Thyroid gland (tissue), 4 donors: ENCODE results near the gene CACNB4. TPM values are rescaled to one million over a fixed set of nuclear protein-coding genes. Genes with fewer than 3 reads are reported as not detected.

ENCODE experiments used
- DNase-seq, 2 donors: peaks; one replicate each; pipeline ENCODE4 v3.0.0-alpha.2; 2019
- H3K27ac ChIP-seq, 3 donors: fragments of 200-600 bp; sonication (generic); 1 replicate in 2 of 3; 2 replicates in 1 of 3; pipeline ENCODE4 v1.5.1; 2016 to 2019; ENCODE audit warnings: mild to moderate bottlenecking in 1 of 3, moderate library complexity in 1 of 3
- H3K27me3 ChIP-seq: fragments of 200-600 bp; sonication (generic); one replicate; pipeline ENCODE4 v1.5.1; 2019
- H3K36me3 ChIP-seq, 2 donors: fragments of 200-600 bp; sonication (generic); one replicate each; pipeline ENCODE4 v1.5.1; 2016 to 2019
- H3K4me1 ChIP-seq, 2 donors: fragments of 200-600 bp; sonication (generic); one replicate each; pipeline ENCODE4 v1.5.1; 2017 to 2019
- H3K4me3 ChIP-seq, 3 donors: fragments of 200-600 bp; sonication (generic); replicated peaks in 1 of 3; 1 replicate in 2 of 3; 2 replicates in 1 of 3; pipeline ENCODE4 v1.5.1; 2016; ENCODE audit warnings: mild to moderate bottlenecking in 1 of 3
- H3K9me3 ChIP-seq: fragments of 200-600 bp; sonication (generic); one replicate; pipeline ENCODE4 v1.5.1; 2017
- POLR2A ChIP-seq, 2 donors: fragments of 450-650 bp; IDR thresholded peaks; one replicate each; pipeline ENCODE4 v1.6.1; 2017; ENCODE audit warnings: antibody characterized with exemption in 2 of 2, mild to moderate bottlenecking in 2 of 2, moderate library complexity in 1 of 2
- WGBS, 2 donors: methylation state at CpG; one replicate each; pipeline ENCODE4 v1.1.5; 2017; 5-methylcytosine and 5-hydroxymethylcytosine counted together
- intact Hi-C: fragments of 100-400 bp; cut with DNase I; formaldehyde crosslinking; loops from one replicate; pipeline ENCODE4 v1.15.1; 2023
- total RNA-seq, 4 donors: library from RNA; depleted of rRNA; stranded (reverse); fragments of >200 nt; gene quantifications; one replicate each; pipeline ENCODE4 v1.2.3, GENCODE V29; 2016
- TF ChIP-seq, protein P1 (sequence below), 6 experiments: fragments of 200-600 bp in 3 of 6; fragments of 450-650 bp in 3 of 6; sonication (generic) in 3 of 6; IDR thresholded peaks; one replicate each; pipeline ENCODE4 v1.5.1; 2016 to 2019; ENCODE audit warnings: antibody characterized with exemption in 6 of 6, mild to moderate bottlenecking in 2 of 6, inconsistent platforms in 1 of 6, moderate library complexity in 1 of 6

CACNB4 gene
- total RNA-seq, 4 donors from 2014 or later = 3.0 to 3.6 (median 3.2) TPM

DNA sequence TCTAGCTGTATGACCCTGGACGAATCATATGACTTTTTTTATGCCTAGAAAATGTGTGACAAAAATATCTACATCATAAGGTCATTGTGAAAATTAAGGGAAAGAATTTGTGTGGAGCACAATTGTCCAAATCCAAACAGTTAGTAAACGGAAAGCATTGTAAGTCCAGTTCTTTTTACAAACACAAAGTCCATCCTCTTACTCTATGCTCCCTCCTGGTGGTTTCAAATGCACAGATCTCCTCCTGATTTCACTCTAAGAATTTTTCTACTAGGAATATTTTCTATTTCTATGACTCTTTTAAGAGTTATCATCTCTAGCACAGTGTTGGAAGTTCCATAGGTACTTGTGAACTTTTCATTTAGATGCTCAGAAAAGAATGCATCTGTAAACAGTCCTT lies 145.4 kb downstream of the CACNB4 start:
- DNase-seq = no peak
- intact Hi-C loops = no loop called here
- H3K27me3 ChIP-seq = no peaks in the 10 kb centered on the region
- no peaks in the 10 kb centered on the region for H3K9me3 ChIP-seq
- TF ChIP-seq POLR2A (IDR thresholded peaks at IDR 0.05) = no peak
- no peak overlapping the region for H3K4me3 ChIP-seq
- WGBS, 2 donors = 65 to 83% methylated on average over 2 of the region's 2 CpGs
- peaks cover 3 to 4% of the 10 kb centered on the region in 2 donors for H3K4me1 ChIP-seq
- no peak overlapping the region for H3K27ac ChIP-seq
- no peaks in the 10 kb centered on the region for H3K36me3 ChIP-seq

DNA sequence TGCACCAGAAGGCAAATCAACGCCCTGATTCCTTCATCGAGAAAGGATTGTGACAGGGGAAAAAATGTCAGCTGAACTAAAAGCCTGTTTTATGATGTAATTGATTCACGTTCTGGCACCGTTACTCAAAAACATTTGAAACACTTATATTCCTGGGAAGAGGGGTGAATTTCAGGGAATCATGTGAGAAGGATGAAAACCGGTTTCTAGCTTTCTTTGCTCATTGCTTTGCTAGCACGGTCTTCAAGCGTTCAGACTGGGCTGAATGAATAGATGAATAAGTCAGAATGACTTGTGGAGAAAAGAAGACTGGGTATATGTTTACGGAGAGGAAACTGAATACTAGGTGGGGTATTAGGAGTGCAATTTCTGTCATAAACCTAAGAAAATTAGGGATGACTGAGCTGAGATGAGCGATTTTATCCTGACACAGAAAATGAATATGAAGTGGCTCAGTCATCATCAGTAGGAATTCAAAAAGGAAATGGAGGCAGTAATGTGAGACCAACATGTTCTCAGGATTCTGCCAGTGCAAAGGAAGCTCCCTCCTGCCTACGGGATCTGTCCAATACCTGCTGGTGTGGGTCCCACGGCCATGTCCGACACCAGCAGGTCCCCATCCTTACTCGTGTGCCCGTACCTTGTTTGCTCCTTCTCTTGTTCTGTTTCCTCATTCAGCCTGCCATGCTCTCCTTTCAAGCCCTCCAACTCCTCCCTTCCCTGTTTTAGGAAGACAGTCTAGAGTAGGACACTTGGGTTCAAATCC lies 146.0 kb downstream of the CACNB4 start:
- WGBS, 2 donors = 89 to 92% methylated on average over 14 of the region's 14 CpGs
- intact Hi-C loops = no loop called here
- H3K27me3 ChIP-seq = no peaks in the 10 kb centered on the region
- H3K36me3 ChIP-seq = no peaks in the 10 kb centered on the region
- H3K9me3 ChIP-seq = no peaks in the 10 kb centered on the region
- H3K4me3 ChIP-seq = no peak overlapping the region
- TF ChIP-seq POLR2A (IDR thresholded peaks at IDR 0.05) = no peak
- TF ChIP-seq, protein P1, sequence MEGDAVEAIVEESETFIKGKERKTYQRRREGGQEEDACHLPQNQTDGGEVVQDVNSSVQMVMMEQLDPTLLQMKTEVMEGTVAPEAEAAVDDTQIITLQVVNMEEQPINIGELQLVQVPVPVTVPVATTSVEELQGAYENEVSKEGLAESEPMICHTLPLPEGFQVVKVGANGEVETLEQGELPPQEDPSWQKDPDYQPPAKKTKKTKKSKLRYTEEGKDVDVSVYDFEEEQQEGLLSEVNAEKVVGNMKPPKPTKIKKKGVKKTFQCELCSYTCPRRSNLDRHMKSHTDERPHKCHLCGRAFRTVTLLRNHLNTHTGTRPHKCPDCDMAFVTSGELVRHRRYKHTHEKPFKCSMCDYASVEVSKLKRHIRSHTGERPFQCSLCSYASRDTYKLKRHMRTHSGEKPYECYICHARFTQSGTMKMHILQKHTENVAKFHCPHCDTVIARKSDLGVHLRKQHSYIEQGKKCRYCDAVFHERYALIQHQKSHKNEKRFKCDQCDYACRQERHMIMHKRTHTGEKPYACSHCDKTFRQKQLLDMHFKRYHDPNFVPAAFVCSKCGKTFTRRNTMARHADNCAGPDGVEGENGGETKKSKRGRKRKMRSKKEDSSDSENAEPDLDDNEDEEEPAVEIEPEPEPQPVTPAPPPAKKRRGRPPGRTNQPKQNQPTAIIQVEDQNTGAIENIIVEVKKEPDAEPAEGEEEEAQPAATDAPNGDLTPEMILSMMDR (IDR thresholded peaks at IDR 0.05) = no peak
- H3K4me1 ChIP-seq = peaks cover 7 to 8% of the 10 kb centered on the region in 2 donors
- no peak overlapping the region for H3K27ac ChIP-seq
- DNase-seq = no peak

DNA sequence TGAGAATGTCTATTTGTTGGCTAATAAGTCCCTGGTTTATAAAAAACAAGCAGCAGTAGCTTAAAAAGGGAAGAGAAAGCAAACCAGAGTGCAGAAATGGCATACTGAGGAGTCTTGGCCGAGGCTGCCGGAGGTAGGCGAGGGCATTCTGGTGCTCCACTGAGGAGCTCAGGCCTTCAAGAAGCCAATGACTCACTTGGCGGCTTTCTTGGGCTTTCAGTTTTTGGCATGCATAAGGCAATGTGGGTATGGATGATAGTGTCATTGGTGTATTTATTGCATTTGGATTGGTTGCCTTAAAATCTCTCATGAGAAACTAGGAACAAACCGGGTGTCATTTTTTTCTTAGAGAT lies 151.1 kb downstream of the CACNB4 start:
- H3K36me3 ChIP-seq = no peaks in the 10 kb centered on the region
- 40 to 51% methylated on average over 5 of the region's 5 CpGs for WGBS, 2 donors
- intact Hi-C loops = no loop called here
- peaks cover 6 to 16% of the 10 kb centered on the region in 2 donors for H3K4me1 ChIP-seq
- no peak for TF ChIP-seq POLR2A (IDR thresholded peaks at IDR 0.05)
- TF ChIP-seq, protein P1 (IDR thresholded peaks at IDR 0.05) = no peak
- peak overlapping the region in 1 of 3 donors; percentile 16 for H3K4me3 ChIP-seq
- DNase-seq = peak; percentile 36 to 48
- H3K27me3 ChIP-seq = no peaks in the 10 kb centered on the region
- peak overlapping the region in 2 of 3 donors; percentile 16 to 27 for H3K27ac ChIP-seq
- no peaks in the 10 kb centered on the region for H3K9me3 ChIP-seq

DNA sequence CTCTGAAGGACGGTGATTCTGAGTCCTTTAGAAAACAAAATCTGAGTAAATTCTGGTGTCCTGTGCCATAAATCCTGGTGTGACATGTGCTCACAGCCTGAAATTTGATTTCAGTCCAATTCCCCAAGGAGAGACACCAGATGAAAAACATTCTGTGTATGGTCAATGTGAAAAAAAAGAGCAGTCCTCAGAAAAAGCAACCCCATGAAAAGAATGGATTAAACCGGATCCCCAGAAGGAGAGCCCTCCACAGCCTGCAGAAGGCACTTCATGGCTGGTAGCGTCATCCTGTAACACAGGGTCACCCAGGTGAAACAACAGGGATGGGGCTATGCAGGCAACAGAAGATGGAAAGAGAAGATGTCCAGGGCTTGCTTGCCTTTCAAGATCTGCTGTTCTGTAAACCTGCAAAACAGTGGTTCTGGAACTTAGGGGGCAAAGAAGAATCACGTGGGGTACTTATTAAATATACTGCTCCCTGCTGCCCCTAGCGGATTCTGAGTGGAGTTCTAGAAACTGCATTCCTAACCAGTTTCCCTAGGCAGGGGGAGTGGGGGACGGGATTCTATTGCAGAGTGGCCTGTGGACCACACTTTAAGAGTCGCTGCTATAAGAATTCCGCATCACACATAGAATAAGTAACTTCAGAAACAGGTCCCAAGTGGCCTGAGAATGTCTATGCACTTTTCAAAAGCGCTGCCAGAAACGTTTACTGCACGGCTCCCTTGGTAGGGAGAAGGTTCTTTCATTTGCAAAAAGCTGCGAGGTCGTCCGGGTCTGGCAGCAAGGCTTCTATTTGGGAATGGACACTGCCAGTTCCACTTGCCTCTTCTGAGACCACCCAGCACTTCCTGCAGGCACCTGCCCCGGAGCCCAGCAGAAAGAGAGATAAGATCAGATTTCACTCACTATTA lies 151.7 kb downstream of the CACNB4 start:
- intact Hi-C loops = no loop called here
- Histone ChIP-seq H3K27ac (peak overlapping the region in 2 of 3 donors; percentile 16 to 27), H3K4me1 (peaks cover 6 to 16% of the 10 kb centered on the region in 2 donors), H3K36me3 (no peaks in the 10 kb centered on the region), H3K4me3 (peak overlapping the region in 1 of 3 donors; percentile 16), H3K27me3 (no peaks in the 10 kb centered on the region), H3K9me3 (no peaks in the 10 kb centered on the region)
- 21 to 27% methylated on average over 15 of the region's 15 CpGs for WGBS, 2 donors
- TF ChIP-seq POLR2A (IDR thresholded peaks at IDR 0.05) = no peak
- TF ChIP-seq, protein P1 (IDR thresholded peaks at IDR 0.05) = peak; percentile 33 to 64 (median 54)
- DNase-seq = peak; percentile 56 to 71

DNA sequence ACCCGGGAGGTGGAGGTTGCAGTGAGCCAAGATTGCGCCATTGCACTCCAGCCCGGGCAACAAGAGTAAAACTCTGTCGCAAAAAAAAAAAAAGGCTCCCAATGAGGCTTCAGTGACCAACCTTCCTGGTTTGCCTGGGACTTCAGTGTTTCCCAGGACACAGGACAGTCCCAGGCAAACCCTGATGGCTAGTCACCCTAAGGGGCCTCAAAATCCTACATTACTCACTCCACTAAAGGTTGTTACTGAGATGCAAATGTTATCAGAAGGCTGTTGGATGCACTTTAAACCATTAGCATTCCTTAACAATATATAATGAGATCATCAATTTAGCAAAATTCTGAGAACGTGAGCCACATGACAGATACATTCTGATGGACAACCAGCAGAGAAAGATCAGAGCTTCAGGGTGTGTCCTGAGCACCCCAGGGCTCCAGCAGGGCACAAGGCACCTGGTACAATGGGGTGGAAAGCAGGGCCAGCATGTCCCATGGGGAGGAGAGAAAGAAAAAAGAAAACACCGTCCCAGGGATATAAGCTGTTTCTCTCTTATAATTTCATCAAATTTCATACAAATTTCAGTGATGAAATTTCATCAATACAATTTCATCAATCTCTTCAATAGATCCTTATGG lies 152.5 kb downstream of the CACNB4 start:
- Histone ChIP-seq H3K36me3 (no peaks in the 10 kb centered on the region), H3K4me1 (peaks cover 6 to 16% of the 10 kb centered on the region in 2 donors), H3K4me3 (no peak overlapping the region), H3K27ac (no peak overlapping the region), H3K9me3 (no peaks in the 10 kb centered on the region), H3K27me3 (no peaks in the 10 kb centered on the region)
- no peak for DNase-seq
- TF ChIP-seq, protein P1 (IDR thresholded peaks at IDR 0.05) = no peak
- TF ChIP-seq POLR2A (IDR thresholded peaks at IDR 0.05) = no peak
- WGBS, 2 donors = 69 to 81% methylated on average over 6 of the region's 6 CpGs
- intact Hi-C loops = no loop called here
